ENCODE measurements around the gene THRB. TPM values are rescaled to one million over a fixed set of nuclear protein-coding genes. Genes with fewer than 3 reads are reported as not detected.

Gene THRB
- total RNA-seq, 4 donors from 2014 or later = 29.2 to 38.5 (median 36.3) TPM

- TF ChIP-seq CTCF (IDR thresholded peaks at IDR 0.05; ENCODE audit: low read depth) = no peak
These were observed 101.3 kb downstream of the THRB start for GRCh38 chr3:24393316-24393715.

- TF ChIP-seq CTCF (IDR thresholded peaks at IDR 0.05; ENCODE audit: low read depth) = no peak
These were observed 104.2 kb downstream of the THRB start for GRCh38 chr3:24390169-24391130.

GRCh38 chr3:24389108-24390090 lies 105.3 kb downstream of the THRB start:
- TF ChIP-seq CTCF (IDR thresholded peaks at IDR 0.05; ENCODE audit: low read depth) = no peak

GRCh38 chr3:24388611-24389010 lies 106.0 kb downstream of the THRB start:
- no peak for TF ChIP-seq CTCF (IDR thresholded peaks at IDR 0.05; ENCODE audit: low read depth)

- TF ChIP-seq CTCF (IDR thresholded peaks at IDR 0.05; ENCODE audit: low read depth) = no peak
These were observed 106.5 kb downstream of the THRB start for GRCh38 chr3:24388159-24388558.

- TF ChIP-seq CTCF (IDR thresholded peaks at IDR 0.05; ENCODE audit: low read depth) = no peak
These were observed 107.2 kb downstream of the THRB start for GRCh38 chr3:24387493-24387892.

GRCh38 chr3:24387000-24387399 lies 107.7 kb downstream of the THRB start:
- no peak for TF ChIP-seq CTCF (IDR thresholded peaks at IDR 0.05; ENCODE audit: low read depth)

Measured in subcutaneous adipose tissue (tissue), 4 donors.